Ovary (tissue), 9 donors: ENCODE measurements around the gene RHOB. TPM values are rescaled to one million over a fixed set of nuclear protein-coding genes. Genes with fewer than 3 reads are reported as not detected.

Experiments
- DNase-seq, 5 donors: peaks; one replicate each; pipeline ENCODE4 v3.0.0-alpha.2; 2019 to 2020
- H3K27ac ChIP-seq, 2 donors: fragments of 200-600 bp; one replicate each; pipeline versions ENCODE4 v1.5.1 to v1.8.0; 2019 to 2022
- H3K27me3 ChIP-seq: fragments of 200-600 bp; one replicate; pipeline ENCODE4 v1.8.0; 2022
- H3K36me3 ChIP-seq: fragments of 200-600 bp; sonication (generic); one replicate; pipeline ENCODE4 v1.5.1; 2019
- H3K4me1 ChIP-seq: one replicate; pipeline ENCODE4 v1.8.1; 2013; ENCODE audit warnings: mild to moderate bottlenecking, moderate library complexity; ENCODE audit not compliant: insufficient read depth
- H3K4me3 ChIP-seq: fragments of 200-600 bp; sonication (generic); one replicate; pipeline ENCODE4 v1.5.1; 2017
- H3K9me3 ChIP-seq, 2 donors: fragments of 200-600 bp in 1 of 2; sonication (generic) in 1 of 2; one replicate each; pipeline versions ENCODE4 v1.5.1 to v1.8.1; 2013 to 2019; ENCODE audit warnings: mild to moderate bottlenecking in 1 of 2, moderate library complexity in 1 of 2
- EP300 ChIP-seq: sonication (generic); formaldehyde crosslinking; IDR thresholded peaks from one replicate; pipeline ENCODE4 v1.6.1; 2017; ENCODE audit warnings: antibody characterized with exemption
- POLR2A ChIP-seq: fragments of 450-650 bp; IDR thresholded peaks from one replicate; pipeline ENCODE4 v1.6.1; 2017; ENCODE audit warnings: antibody characterized with exemption, mild to moderate bottlenecking, moderate library complexity
- WGBS, 3 donors: extraction: QIAGEN DNeasy Blood & Tissue Kit in 1 of 3; methylation state at CpG; one replicate each; pipeline versions ENCODE4 v1.1.5 to v1.1.7; 2013 to 2017; 5-methylcytosine and 5-hydroxymethylcytosine counted together
- intact Hi-C, 4 donors: fragments of 100-400 bp; cut with DNase I; formaldehyde crosslinking; loops; one replicate each; pipeline versions ENCODE4 v1.11.0 to v1.15.1; 2022 to 2023
- polyA plus RNA-seq, 2 donors: library from polyadenylated mRNA; stranded (reverse); fragments of 200-250 nt in 1 of 2; fragments of 350-450 nt in 1 of 2; fragmentation: Illumina TruSeq in 1 of 2; extraction: RNeasy Lipid Tissue Mini Kit (QIAGEN cat#74804) in 1 of 2; gene quantifications; one replicate each; pipeline ENCODE4 v1.2.3, GENCODE V29; 2013 to 2014
- total RNA-seq, 7 donors: library from RNA; depleted of rRNA in 2 of 7; stranded (reverse); fragments of >200 nt in 2 of 7; fragmentation: NEBNext Ultra II Directional in 3 of 7; extraction: Animal tissue kit (Norgen Biotek cat#: 25700) in 3 of 7; gene quantifications; one replicate each; pipeline versions ENCODE4 v1.1.0 to v1.2.4, GENCODE V29; 2016 to 2023
- TF ChIP-seq, protein P1 (sequence below), 3 donors: fragments of 450-650 bp in 2 of 3; fragments of 200-600 bp in 1 of 3; IDR thresholded peaks; one replicate each; pipeline versions ENCODE4 v1.5.1 to v1.8.0; 2016 to 2022; ENCODE audit warnings: antibody characterized with exemption in 3 of 3, mild to moderate bottlenecking in 1 of 3
- donor health status: DM: no; HTN: no; CAD: no; lungs with moderate emphysema.
- donor health status: DM: no; HTN: no; CAD: no.
- donor health status: Bipolar disorder and iron deficiency.
- donor health status: DM: yes; HTN: yes; CAD: no.
- donor health status: DM: no; HTN: no; CAD: no.
- donor health status: DM: yes; HTN: yes; CAD: no.

Gene RHOB
- total and polyA plus RNA-seq, 9 donors: 200 to 1,363 (median 432) TPM

DNA sequence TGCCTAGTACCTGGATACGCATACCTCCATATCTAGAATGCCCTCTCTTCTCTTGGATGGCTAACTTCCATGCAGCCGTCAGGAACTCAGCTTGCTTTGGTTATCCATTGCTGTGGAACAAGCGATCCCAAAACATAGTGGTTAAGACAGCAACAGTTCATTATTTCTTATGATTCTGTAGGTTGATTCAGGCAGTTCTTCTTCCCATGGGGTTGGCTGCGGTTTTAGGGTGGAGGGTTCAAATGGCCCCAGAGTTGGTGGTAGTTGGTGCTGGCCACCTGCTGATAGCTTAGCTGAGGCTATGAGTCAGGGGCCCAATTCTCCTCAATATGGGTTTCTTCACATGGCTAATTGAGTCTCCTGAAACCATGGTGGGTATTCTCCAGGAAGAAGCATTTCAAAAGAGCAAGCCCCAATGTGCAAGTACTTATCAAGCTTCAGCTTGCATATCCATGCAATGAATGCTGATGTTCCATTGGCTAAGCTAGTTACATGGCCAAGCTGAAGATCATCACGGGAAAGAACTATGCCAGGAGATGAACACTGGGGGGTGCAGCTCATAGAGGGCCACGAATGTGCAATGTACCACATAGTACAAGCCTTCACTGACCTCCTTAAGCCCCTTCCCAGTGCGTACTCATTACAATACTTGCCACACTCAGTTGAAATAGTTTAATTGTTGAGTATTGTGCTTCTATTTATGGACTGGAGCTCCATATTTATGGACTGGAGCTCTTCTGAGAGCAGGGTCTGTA, 10.0 kb upstream of the RHOB start:
- TF ChIP-seq EP300: no peak
- no peak for TF ChIP-seq POLR2A
- TF ChIP-seq, protein P1, sequence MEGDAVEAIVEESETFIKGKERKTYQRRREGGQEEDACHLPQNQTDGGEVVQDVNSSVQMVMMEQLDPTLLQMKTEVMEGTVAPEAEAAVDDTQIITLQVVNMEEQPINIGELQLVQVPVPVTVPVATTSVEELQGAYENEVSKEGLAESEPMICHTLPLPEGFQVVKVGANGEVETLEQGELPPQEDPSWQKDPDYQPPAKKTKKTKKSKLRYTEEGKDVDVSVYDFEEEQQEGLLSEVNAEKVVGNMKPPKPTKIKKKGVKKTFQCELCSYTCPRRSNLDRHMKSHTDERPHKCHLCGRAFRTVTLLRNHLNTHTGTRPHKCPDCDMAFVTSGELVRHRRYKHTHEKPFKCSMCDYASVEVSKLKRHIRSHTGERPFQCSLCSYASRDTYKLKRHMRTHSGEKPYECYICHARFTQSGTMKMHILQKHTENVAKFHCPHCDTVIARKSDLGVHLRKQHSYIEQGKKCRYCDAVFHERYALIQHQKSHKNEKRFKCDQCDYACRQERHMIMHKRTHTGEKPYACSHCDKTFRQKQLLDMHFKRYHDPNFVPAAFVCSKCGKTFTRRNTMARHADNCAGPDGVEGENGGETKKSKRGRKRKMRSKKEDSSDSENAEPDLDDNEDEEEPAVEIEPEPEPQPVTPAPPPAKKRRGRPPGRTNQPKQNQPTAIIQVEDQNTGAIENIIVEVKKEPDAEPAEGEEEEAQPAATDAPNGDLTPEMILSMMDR (IDR thresholded peaks at IDR 0.05): no peak
- Histone ChIP-seq H3K27me3 (no peaks in the 10 kb centered on the region), H3K27ac (no peak overlapping the region), H3K4me3 (no peak overlapping the region), H3K9me3 (no peaks in the 10 kb centered on the region), H3K36me3 (no peaks in the 10 kb centered on the region), H3K4me1 (no peaks in the 10 kb centered on the region)
- DNase-seq: peak in 1 of 5 donors; percentile 9
- intact Hi-C loops: no loop called here
- WGBS, 3 donors: 88 to 92% (median 90%) methylated on average over 7 of the region's 7 CpGs

GRCh38 chr2:20438334-20439192, 8.3 kb upstream of the RHOB start:
- Histone ChIP-seq H3K27me3 (no peaks in the 10 kb centered on the region), H3K9me3 (no peaks in the 10 kb centered on the region), H3K27ac (no peak overlapping the region), H3K4me3 (no peak overlapping the region), H3K36me3 (no peaks in the 10 kb centered on the region), H3K4me1 (peaks cover 1% of the 10 kb centered on the region)
- intact Hi-C loops: no loop called here
- DNase-seq: peak in 1 of 5 donors; percentile 60
- TF ChIP-seq POLR2A: peak; percentile 50
- TF ChIP-seq, protein P1 (IDR thresholded peaks at IDR 0.05): no peak
- peak; percentile 97 for TF ChIP-seq EP300
- 44 to 49% (median 47%) methylated on average over 7 of the region's 7 CpGs for WGBS, 3 donors

- Histone ChIP-seq H3K4me1 (peaks cover 3% of the 10 kb centered on the region), H3K27me3 (no peaks in the 10 kb centered on the region), H3K36me3 (no peaks in the 10 kb centered on the region), H3K9me3 (no peaks in the 10 kb centered on the region), H3K27ac (no peak overlapping the region), H3K4me3 (no peak overlapping the region)
- DNase-seq: peak in 1 of 5 donors; percentile 16
- 78 to 85% (median 84%) methylated on average over 4 of the region's 4 CpGs for WGBS, 3 donors
- TF ChIP-seq POLR2A: no peak
- TF ChIP-seq, protein P1 (IDR thresholded peaks at IDR 0.05): no peak
- TF ChIP-seq EP300: no peak
- intact Hi-C loops: no loop called here
Measured at GRCh38 chr2:20439193-20439475, 7.7 kb upstream of the RHOB start.

DNA sequence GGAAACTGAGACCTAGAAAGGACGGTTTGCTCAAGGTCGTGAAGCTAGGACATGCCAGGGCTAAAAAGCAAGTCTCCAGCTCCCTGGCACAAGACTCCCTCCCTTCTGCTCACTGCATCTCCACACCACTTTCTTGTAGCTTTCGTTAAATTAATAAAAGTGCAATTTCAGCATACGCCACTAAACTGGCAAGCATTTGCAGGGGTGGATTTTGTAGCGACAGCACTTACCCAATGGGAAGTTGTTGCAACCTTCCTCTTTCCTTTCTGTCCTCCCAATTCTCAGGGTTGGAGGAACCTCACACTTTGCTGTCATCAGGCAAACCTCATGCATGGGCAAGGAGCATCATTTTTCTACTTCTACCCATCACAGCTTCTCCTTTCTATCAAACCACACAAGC, 7.4 kb upstream of the RHOB start:
- Histone ChIP-seq H3K9me3 (no peaks in the 10 kb centered on the region), H3K27me3 (no peaks in the 10 kb centered on the region), H3K27ac (no peak overlapping the region), H3K4me3 (no peak overlapping the region), H3K36me3 (no peaks in the 10 kb centered on the region), H3K4me1 (peaks cover 3% of the 10 kb centered on the region)
- TF ChIP-seq POLR2A (no peak), EP300 (no peak)
- TF ChIP-seq, protein P1 (IDR thresholded peaks at IDR 0.05): no peak
- DNase-seq: peak in 1 of 5 donors; percentile 13
- WGBS, 3 donors: 82 to 83% (median 83%) methylated on average over 5 of the region's 5 CpGs
- intact Hi-C loops: no loop called here
